ENCODE measurements around the gene BIRC5. TPM values are rescaled to one million over a fixed set of nuclear protein-coding genes. Genes with fewer than 3 reads are reported as not detected.
A peak's percentile ranks its signal among the peaks of the same experiment; 100 is the strongest.

Gene BIRC5
- total RNA-seq, 6 donors from 2014 or later: 1.4 to 6.4 (median 3.5) TPM; not detected in 1

GRCh38 chr17:78180083-78180482 is 34.0 kb upstream of the BIRC5 start:
- Histone ChIP-seq H3K36me3 (no peaks in the 10 kb centered on the region), H3K27me3 (no peaks in the 10 kb centered on the region), H3K9me3 (no peaks in the 10 kb centered on the region), H3K4me1 (peaks cover 34 to 64% (median 48%) of the 10 kb centered on the region in 4 donors), H3K27ac (peak overlapping the region; percentile 40 to 82 (median 70)), H3K4me3 (peak overlapping the region in 1 of 4 donors; percentile 2)
- DNase-seq: no peak
- 51 to 58% methylated on average over 14 of the region's 14 CpGs for WGBS, 2 donors
- TF ChIP-seq POLR2AphosphoS5 (IDR thresholded peaks at IDR 0.05) (no peak), CTCF (IDR thresholded peaks at IDR 0.05) (no peak), EP300 (IDR thresholded peaks at IDR 0.05) (no peak), POLR2A (IDR thresholded peaks at IDR 0.05) (no peak)
- ATAC-seq (ENCODE audit: low FRiP score in 2 of 2): no peak

- TF ChIP-seq EP300 (IDR thresholded peaks at IDR 0.05) (no peak), POLR2AphosphoS5 (IDR thresholded peaks at IDR 0.05) (no peak), POLR2A (IDR thresholded peaks at IDR 0.05) (no peak), CTCF (IDR thresholded peaks at IDR 0.05) (no peak)
- DNase-seq (no peak), ATAC-seq (ENCODE audit: low FRiP score in 2 of 2) (no peak)
- H3K4me3 ChIP-seq: peak overlapping the region in 1 of 4 donors; percentile 2
- H3K27me3 ChIP-seq: no peaks in the 10 kb centered on the region
- H3K4me1 ChIP-seq: peaks cover 30 to 64% (median 48%) of the 10 kb centered on the region in 4 donors
- WGBS, 2 donors: 71 to 86% methylated on average over 2 of the region's 2 CpGs
- peak overlapping the region; percentile 40 to 82 (median 70) for H3K27ac ChIP-seq
- H3K9me3 ChIP-seq: no peaks in the 10 kb centered on the region
- no peaks in the 10 kb centered on the region for H3K36me3 ChIP-seq
These were observed 33.5 kb upstream of the BIRC5 start for GRCh38 chr17:78180508-78180907.

GRCh38 chr17:78182504-78182903 is 31.5 kb upstream of the BIRC5 start:
- DNase-seq: no peak
- H3K4me1 ChIP-seq: peaks cover 28 to 65% (median 44%) of the 10 kb centered on the region in 4 donors
- WGBS, 2 donors: 90 to 92% methylated on average over 12 to 13 of the region's 13 CpGs

GRCh38 chr17:78183916-78184315 is 30.1 kb upstream of the BIRC5 start:
- 85 to 95% methylated on average over 10 to 12 of the region's 12 CpGs for WGBS, 2 donors
- Histone ChIP-seq H3K27me3 (no peaks in the 10 kb centered on the region), H3K36me3 (no peaks in the 10 kb centered on the region), H3K9me3 (no peaks in the 10 kb centered on the region), H3K27ac (peak overlapping the region in 3 of 4 donors; percentile 45 to 88 (median 73)), H3K4me1 (peaks cover 37 to 76% (median 51%) of the 10 kb centered on the region in 4 donors), H3K4me3 (no peak overlapping the region)
- DNase-seq (no peak), ATAC-seq (ENCODE audit: low FRiP score in 2 of 2) (no peak)
- TF ChIP-seq POLR2AphosphoS5 (IDR thresholded peaks at IDR 0.05) (no peak), CTCF (IDR thresholded peaks at IDR 0.05) (no peak), POLR2A (IDR thresholded peaks at IDR 0.05) (no peak), EP300 (IDR thresholded peaks at IDR 0.05) (no peak)

More at GRCh38 chr17:78182504-78182903, 31.5 kb upstream of the BIRC5 start:
- TF ChIP-seq CTCF (IDR thresholded peaks at IDR 0.05) (no peak), EP300 (IDR thresholded peaks at IDR 0.05) (no peak), POLR2A (IDR thresholded peaks at IDR 0.05) (no peak), POLR2AphosphoS5 (IDR thresholded peaks at IDR 0.05) (no peak)
- no peak for ATAC-seq (ENCODE audit: low FRiP score in 2 of 2)
- Histone ChIP-seq H3K9me3 (no peaks in the 10 kb centered on the region), H3K36me3 (no peaks in the 10 kb centered on the region), H3K27me3 (no peaks in the 10 kb centered on the region), H3K27ac (no peak overlapping the region), H3K4me3 (no peak overlapping the region)

- peaks cover 37 to 72% (median 47%) of the 10 kb centered on the region in 4 donors for H3K4me1 ChIP-seq
- WGBS, 2 donors: 61 to 64% methylated on average over 8 to 10 of the region's 10 CpGs
- no peak for DNase-seq
- no peak overlapping the region for H3K4me3 ChIP-seq
- TF ChIP-seq POLR2A (IDR thresholded peaks at IDR 0.05): no peak
- no peak for TF ChIP-seq EP300 (IDR thresholded peaks at IDR 0.05)
- TF ChIP-seq CTCF (IDR thresholded peaks at IDR 0.05): no peak
- TF ChIP-seq POLR2AphosphoS5 (IDR thresholded peaks at IDR 0.05): no peak
- peak overlapping the region in 3 of 4 donors; percentile 45 to 88 (median 73) for H3K27ac ChIP-seq
- ATAC-seq (ENCODE audit: low FRiP score in 2 of 2): no peak
- no peaks in the 10 kb centered on the region for H3K27me3 ChIP-seq
- no peaks in the 10 kb centered on the region for H3K36me3 ChIP-seq
- no peaks in the 10 kb centered on the region for H3K9me3 ChIP-seq
These were observed 29.7 kb upstream of the BIRC5 start for GRCh38 chr17:78184351-78184750.

Measured in upper lobe of left lung (tissue), 6 donors.